HepG2 (cell line): Measurements from ENCODE around the gene PCDHGB3. TPM values are rescaled to one million over a fixed set of nuclear protein-coding genes. Genes with fewer than 3 reads are reported as not detected.
A peak's percentile ranks its signal among the peaks of the same experiment; 100 is the strongest.

Experiments
- ARID4A ChIP-seq: sonication (generic); formaldehyde crosslinking; IDR thresholded peaks from 2 replicates; pipeline ENCODE4 v1.5.0; 2020; ENCODE audit warnings: mild to moderate bottlenecking, missing genetic modification reagents, borderline replicate concordance
- E2F5 ChIP-seq: sonication (generic); formaldehyde crosslinking; conservative IDR thresholded peaks from 2 replicates; pipeline ENCODE4 v1.4.0; 2020; ENCODE audit warnings: missing genetic modification reagents
- ELF1 ChIP-seq: sonication (generic); formaldehyde crosslinking; IDR thresholded peaks from 2 replicates; pipeline ENCODE4 v1.4.0; 2020; ENCODE audit warnings: missing genetic modification reagents
- GABPB1 ChIP-seq: IDR thresholded peaks from 2 replicates; pipeline ENCODE4 v1.6.1; 2016; ENCODE audit warnings: mild to moderate bottlenecking, missing genetic modification reagents, moderate library complexity, missing compliant biosample characterization
- HOXA5 ChIP-seq: sonication (generic); formaldehyde crosslinking; IDR thresholded peaks from 2 replicates; pipeline ENCODE4 v1.4.0; 2020; ENCODE audit warnings: missing genetic modification reagents
- KAT8 ChIP-seq: IDR thresholded peaks from 2 replicates; pipeline ENCODE4 v1.6.1; 2016; ENCODE audit warnings: missing genetic modification reagents, missing compliant biosample characterization
- KMT2B ChIP-seq: IDR thresholded peaks from 2 replicates; pipeline ENCODE4 v1.6.1; 2016; ENCODE audit warnings: missing genetic modification reagents, missing compliant biosample characterization
- MAFF ChIP-seq: IDR thresholded peaks from 2 replicates; pipeline ENCODE4 v1.6.1; 2011; ENCODE audit warnings: low read depth, low read length, improper control_type of control experiment
- PHF8 ChIP-seq: sonication (generic); formaldehyde crosslinking; IDR thresholded peaks from 2 replicates; pipeline ENCODE4 v1.5.0; 2020; ENCODE audit warnings: missing genetic modification reagents
- POGZ ChIP-seq: sonication (generic); formaldehyde crosslinking; IDR thresholded peaks from 2 replicates; pipeline ENCODE4 v1.4.0; 2020; ENCODE audit warnings: mild to moderate bottlenecking, missing genetic modification reagents
- POLR2A ChIP-seq, 2 experiments: IDR thresholded peaks; 2 replicates each; pipeline ENCODE4 v1.6.1; 2011; ENCODE audit warnings: low read depth in 2 of 2, low read length in 2 of 2, mild to moderate bottlenecking in 1 of 2, moderate library complexity in 1 of 2; ENCODE audit not compliant: insufficient read depth in 1 of 2
- SRF ChIP-seq: IDR thresholded peaks from 2 replicates; pipeline ENCODE4 v1.6.1; 2011; ENCODE audit warnings: mild to moderate bottlenecking, low read depth, low read length, moderate library complexity
- TBX2 ChIP-seq: sonication (generic); formaldehyde crosslinking; IDR thresholded peaks from 2 replicates; pipeline ENCODE4 v1.5.0; 2020; ENCODE audit warnings: missing genetic modification reagents, mild to moderate bottlenecking, borderline replicate concordance
- TMF1 ChIP-seq: sonication (generic); formaldehyde crosslinking; IDR thresholded peaks from 2 replicates; pipeline ENCODE4 v1.8.1; 2022; ENCODE audit warnings: low read depth, missing genetic modification reagents
- XRCC5 ChIP-seq: fragments of 200-400 bp; formaldehyde crosslinking; optimal IDR thresholded peaks from 2 replicates; pipeline ENCODE3; 2017; ENCODE audit warnings: mild to moderate bottlenecking, low read length
- ZBTB34 ChIP-seq: sonication (generic); formaldehyde crosslinking; IDR thresholded peaks from 2 replicates; pipeline ENCODE4 v1.8.0; 2022; ENCODE audit warnings: mild to moderate bottlenecking, missing genetic modification reagents
- ZGPAT ChIP-seq: IDR thresholded peaks from 2 replicates; pipeline ENCODE4 v1.6.1; 2016; ENCODE audit warnings: mild to moderate bottlenecking
- ZMYM4 ChIP-seq: sonication (generic); formaldehyde crosslinking; IDR thresholded peaks from 2 replicates; pipeline ENCODE4 v1.8.1; 2023; ENCODE audit warnings: mild to moderate bottlenecking, missing genetic modification reagents
- ZNF205 ChIP-seq: IDR thresholded peaks from 2 replicates; pipeline ENCODE4 v1.6.1; 2018; ENCODE audit warnings: missing biosample characterization, missing genetic modification reagents
- ZNF30 ChIP-seq: sonication (generic); formaldehyde crosslinking; IDR thresholded peaks from 2 replicates; pipeline ENCODE4 v1.5.0; 2020; ENCODE audit warnings: mild to moderate bottlenecking, missing genetic modification reagents
- ZNF7 ChIP-seq: IDR thresholded peaks from 2 replicates; pipeline ENCODE4 v1.6.1; 2016; ENCODE audit warnings: missing biosample characterization, missing genetic modification reagents
- ZNF788 ChIP-seq: sonication (generic); formaldehyde crosslinking; IDR thresholded peaks from 2 replicates; pipeline ENCODE4 v1.5.0; 2020; ENCODE audit warnings: mild to moderate bottlenecking, missing genetic modification reagents, borderline replicate concordance
- ZNF816 ChIP-seq: sonication (generic); formaldehyde crosslinking; IDR thresholded peaks from 2 replicates; pipeline ENCODE4 v1.8.0; 2022; ENCODE audit warnings: missing genetic modification reagents, mild to moderate bottlenecking, borderline replicate concordance
- polyA plus RNA-seq, 8 experiments: library from polyadenylated mRNA; depleted of rRNA in 3 of 8; stranded (reverse) in 7 of 8; unstranded in 1 of 8; fragments of >200 nt; fragmentation: Illumina TruSeq in 4 of 8; extraction: Trizol in 4 of 8; gene quantifications; 2 replicates each; pipeline versions ENCODE4 v1.2.1 to v1.2.3, GENCODE V29; 2011 to 2016; ENCODE audit warnings: low read depth in 4 of 8, missing spikeins in 1 of 8, mixed read lengths in 1 of 8; ENCODE audit not compliant: insufficient read depth in 1 of 8
- total RNA-seq, 5 experiments: library from RNA; depleted of rRNA; stranded (reverse); fragments of >200 nt; fragmentation: Illumina TruSeq; extraction: Trizol; gene quantifications; 2 replicates each; pipeline ENCODE4 v1.2.3, GENCODE V29; 2016; ENCODE audit warnings: low read depth in 1 of 5

PCDHGB3 gene
- total and polyA plus RNA-seq, 2 of the 13 experiments (the other 11 are each of a cell fraction or from before 2014, with no cell fraction given): 0.40 to 0.44 TPM

- TF ChIP-seq ARID4A (CRISPR knock-in tag) (peak; percentile 35; the same call in 1 of the 2 replicates), POLR2A (IDR thresholded peaks at IDR 0.05; ENCODE audit: insufficient read depth in 1 of 2, low read depth in 2 of 2, low read length in 2 of 2) (peak in 1 of 2 experiments; percentile 50; a peak in 1 of 4 replicates), ZNF788 (0 out of 2 replicates have a peak, but pooled peaks have one; percentile 23), TBX2 (0 out of 2 replicates have a peak, but pooled peaks have one; percentile 24), GABPB1 (CRISPR knock-in tag) (peak; percentile 61; the same call in 1 of the 2 replicates), MAFF (no peak), HOXA5 (CRISPR knock-in tag) (0 out of 2 replicates have a peak, but pooled peaks have one; percentile 38), ZGPAT (peak; percentile 31; the same call in 1 of the 2 replicates), E2F5 (CRISPR knock-in tag) (no peak), ZNF816 (no peak), SRF (peak; percentile 36; the same call in 1 of the 2 replicates), ZBTB34 (CRISPR knock-in tag) (no peak), ZNF30 (CRISPR knock-in tag) (no peak), ZMYM4 (CRISPR knock-in tag) (peak; percentile 60; the same call in 1 of the 2 replicates), ZNF205 (CRISPR knock-in tag) (0 out of 2 replicates have a peak, but pooled peaks have one; percentile 35), TMF1 (CRISPR knock-in tag) (no peak), PHF8 (CRISPR knock-in tag) (0 out of 2 replicates have a peak, but pooled peaks have one; percentile 36), KAT8 (CRISPR knock-in tag) (peak; percentile 64; the same call in 1 of the 2 replicates), ELF1 (CRISPR knock-in tag) (peak; percentile 48; the same call in 1 of the 2 replicates), POGZ (CRISPR knock-in tag) (0 out of 2 replicates have a peak, but pooled peaks have one; percentile 19), KMT2B (CRISPR knock-in tag) (peak; percentile 67; the same call in 1 of the 2 replicates), XRCC5 (peak; percentile 67), ZNF7 (CRISPR knock-in tag) (peak; percentile 78)
Measured at GRCh38 chr5:141349917-141350619, 20.0 kb upstream of the PCDHGB3 start, which contains the start of gene PCDHGB1 (continued).
